Activated CD8-positive, alpha-beta memory T cell treated with anti-CD3 and anti-CD28 coated beads, Interleukin-2, amount 50 U/mL, for 48 hours (primary cell): ENCODE measurements around the gene TMEM273.

Experiments
- DNase-seq: peaks from one replicate; pipeline ENCODE4 v3.0.0-alpha.2; 2020

The TMEM273 gene

DNA sequence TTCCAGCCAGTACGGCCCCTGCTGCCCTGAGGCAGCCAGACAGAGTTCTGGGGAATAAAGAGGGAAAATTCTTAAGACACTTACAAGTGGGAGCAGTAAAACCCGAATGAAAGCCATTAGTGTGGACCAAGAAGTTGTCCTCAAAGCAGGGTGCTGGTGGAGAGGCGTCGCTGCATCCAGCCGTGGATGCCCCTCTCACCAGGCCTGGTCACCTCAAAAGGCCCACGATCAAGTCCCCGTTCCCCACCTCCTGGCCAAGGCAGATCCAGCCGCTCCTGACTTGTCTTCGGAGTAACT, 73.5 kb downstream of the TMEM273 start:
- no peak for DNase-seq

DNA sequence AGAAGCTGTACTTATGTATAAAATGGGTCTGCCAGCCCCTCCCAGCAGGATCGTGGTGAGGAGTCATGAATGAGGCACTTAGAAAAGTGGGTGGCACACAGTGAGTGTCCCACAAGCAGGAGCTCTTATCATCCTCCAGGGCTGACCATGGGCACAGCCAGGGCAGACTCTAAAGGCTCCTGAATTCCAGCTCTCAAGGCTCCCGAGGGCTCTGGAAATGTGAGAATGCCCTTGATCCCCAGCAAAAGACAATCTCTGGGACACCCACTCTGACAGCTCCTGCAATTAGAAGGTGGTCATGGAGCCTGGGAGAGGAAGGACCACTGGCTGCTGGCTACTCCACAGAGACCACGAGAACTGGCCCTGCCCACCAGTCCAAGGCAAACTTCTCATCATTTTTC, 74.5 kb downstream of the TMEM273 start:
- DNase-seq, result peak; percentile 32

DNA sequence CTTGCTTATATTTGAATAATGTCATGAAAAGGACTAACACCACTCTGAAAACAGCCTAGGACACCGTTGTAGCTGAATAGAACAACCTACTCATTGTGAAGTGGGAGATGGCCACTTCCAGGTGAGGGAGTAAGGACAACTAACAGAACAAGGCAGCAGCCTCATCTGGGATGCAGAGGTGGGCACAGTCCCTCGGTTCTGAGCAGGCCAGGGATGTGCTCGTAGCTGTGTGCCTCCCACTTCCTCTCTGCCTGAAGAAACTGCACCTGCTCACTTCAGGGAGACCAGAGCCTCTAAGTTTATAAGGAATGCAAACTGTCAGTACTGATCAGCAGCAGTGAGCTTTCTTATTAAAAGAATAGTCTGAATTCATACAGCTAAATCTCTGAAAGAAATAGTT, 75.3 kb downstream of the TMEM273 start:
- DNase-seq, result peak; percentile 38

DNA sequence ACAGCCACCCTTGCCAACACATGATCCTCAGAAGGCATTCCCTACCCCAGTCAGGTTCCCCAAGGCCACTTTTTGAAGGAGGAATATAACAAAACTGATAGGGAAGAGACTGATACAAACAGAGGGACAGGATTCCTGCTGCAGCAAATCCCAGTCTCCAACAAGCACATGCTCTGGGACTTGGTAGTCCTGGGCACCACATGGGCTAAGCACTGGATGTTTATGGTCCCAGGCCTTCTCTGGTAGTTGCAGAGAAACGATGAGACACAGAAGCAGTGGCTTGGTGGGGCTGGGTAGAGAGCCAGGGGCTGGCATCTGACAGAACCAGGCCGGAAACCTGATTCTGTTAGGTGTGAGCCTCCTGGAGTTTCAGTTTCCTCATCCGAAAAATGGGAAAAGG, 76.1 kb downstream of the TMEM273 start:
- no peak for DNase-seq

DNA sequence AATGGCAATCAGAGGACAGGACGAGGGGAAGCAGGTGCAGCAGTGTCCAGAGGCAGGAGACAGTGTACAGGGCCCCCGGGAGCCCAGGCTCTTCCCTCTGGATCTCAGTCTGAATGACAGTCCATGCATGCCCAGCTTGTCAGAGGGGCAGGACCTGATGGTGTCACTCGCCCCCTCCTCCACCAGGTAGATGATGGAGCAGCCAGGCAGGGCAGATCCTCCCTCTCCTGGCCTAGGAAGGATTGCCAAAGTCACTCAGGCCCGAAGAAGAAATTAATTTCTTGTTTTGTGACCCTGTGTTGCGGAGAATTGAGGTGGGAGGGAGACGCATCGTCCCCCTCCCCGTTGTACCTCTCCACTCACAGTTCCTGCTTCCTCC, 76.9 kb downstream of the TMEM273 start:
- no peak for DNase-seq

DNA sequence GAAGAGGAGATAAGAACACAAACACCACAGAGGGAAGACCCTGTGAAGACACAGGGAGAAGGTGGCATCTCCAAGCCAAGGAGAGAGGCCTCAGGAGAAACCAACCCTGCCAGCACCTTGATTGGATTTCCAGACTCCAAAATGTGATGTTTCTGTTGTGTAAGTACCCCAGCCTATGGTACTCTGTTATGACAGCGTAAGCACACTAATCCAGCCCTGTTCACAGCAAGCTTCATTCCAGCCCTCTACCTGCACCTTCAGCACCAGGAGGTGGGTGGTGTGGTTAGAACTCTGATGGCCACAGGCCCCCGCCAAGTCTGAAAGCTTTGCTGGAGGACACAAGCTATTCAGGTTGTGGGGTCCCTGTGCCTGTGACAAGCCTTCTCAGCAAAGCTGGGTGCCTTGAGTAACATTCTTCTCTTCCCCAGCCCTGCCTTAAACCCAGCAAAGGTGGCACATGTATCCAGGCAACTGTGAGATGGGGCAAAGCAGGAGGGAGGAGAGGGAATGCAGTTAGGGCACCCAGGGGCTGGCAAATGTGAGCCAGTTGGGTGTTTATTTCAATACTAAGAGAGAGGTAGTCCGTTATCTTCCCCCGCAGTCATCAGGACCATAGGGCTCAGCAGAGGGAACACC, 77.4 kb downstream of the TMEM273 start:
- no peak for DNase-seq

DNA sequence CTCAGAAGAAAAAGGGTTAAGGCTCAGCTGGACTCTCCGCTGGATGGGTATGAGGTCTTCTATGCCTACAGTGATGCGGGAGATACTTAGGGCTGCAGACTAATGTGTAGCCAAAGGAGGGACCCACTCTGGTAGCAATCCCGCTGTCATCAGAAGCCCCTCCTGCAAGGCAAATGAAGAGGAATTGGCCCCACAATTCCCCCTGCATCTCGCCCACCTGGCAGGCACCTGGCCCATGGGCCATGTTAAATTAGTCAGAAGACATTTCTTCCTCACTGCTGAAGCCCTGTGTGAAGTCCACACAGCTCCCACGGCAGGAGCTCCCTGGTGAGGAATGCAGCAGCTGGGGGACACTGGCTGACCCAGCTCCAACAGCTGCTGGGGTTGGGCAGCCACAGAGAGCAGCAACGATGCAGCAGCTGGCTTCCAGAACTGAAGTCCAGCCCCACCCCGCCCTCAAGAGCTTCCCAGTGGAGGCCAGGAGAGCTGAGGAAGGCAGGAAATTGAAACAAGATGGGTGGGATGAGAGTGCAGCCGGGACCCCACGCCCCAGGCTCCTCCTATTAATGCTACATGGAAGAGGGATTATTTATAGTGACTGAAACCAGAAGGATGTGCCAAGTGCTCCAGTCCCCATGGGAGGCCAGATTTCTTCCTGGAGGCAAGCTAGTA, 78.4 kb downstream of the TMEM273 start:
- peak; percentile 20 for DNase-seq

DNA sequence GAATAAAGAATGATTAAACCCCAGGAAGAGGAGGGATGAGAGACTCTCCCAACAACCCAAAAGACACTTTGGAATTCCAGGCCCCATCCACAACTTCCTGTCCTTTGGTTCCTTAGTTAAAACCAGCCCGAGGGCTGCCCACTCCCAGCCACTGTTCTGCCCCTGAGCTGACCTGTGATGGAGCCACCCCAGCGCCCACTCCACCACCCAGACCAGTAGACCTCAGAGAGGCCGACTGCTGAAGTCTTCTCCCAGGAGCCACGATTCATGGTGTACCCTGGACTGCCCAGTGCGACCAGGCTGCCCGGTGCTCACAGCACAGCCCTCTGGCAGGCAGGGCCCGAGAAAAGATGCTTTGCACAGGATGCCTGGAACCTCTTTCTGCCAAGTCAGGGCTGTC, 79.5 kb downstream of the TMEM273 start:
- peak; percentile 29 for DNase-seq

DNA sequence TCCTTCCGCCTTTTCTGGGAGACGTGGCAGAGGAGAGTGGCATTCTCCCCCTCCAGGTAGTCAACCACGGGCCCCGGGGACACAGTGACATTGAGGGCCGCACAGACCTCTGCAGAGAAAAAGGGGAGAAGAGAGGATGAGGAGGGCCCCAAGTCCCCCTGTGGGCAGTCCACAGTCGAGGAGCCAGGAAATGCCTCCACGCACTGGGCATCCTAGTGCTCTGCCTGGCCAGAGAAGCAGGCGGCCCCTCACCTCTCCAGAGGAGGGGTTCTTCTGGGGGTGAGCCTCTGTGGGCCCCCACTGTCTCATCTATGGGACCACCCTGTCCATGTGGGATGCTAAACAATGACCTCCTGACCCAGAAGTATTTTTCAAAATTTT, 80.3 kb downstream of the TMEM273 start:
- DNase-seq, result peak; percentile 28

DNA sequence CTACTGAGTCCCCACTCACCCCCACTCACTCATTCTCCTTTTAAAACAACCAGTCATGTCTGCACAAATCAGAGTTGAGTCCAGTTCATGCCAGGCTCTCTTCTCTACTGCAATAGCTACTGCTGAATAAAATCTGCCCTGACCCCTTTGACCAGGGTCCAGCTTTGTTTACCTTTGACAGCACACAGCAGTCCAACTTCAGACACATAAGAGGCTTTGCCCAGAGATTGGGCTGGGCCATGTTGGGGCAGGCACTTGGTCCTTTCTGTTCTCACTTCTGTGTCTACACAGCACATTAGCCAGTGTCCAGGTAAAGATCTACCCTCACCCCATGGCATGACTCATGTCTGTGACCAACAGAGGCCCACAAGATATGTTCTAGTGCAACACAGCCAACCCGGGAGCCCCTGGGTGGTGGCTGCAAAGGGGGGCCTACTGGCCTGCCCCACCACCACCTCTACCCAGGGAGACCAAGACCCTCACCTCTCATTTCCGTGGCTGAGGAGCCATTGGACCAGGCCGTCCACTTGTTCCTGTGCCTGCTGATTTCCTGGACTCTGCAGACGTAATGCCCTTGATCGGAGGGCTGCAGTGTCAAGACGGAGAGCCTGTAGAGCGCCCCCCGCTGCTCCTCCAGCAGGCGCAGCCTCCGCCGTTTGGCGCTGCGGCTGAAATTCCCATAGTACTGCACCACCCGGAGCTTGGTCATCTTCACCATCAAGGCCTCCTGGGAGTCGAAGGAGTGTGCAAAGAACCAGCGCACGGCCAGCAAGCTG, 80.9 kb downstream of the TMEM273 start:
- DNase-seq, result no peak

DNA sequence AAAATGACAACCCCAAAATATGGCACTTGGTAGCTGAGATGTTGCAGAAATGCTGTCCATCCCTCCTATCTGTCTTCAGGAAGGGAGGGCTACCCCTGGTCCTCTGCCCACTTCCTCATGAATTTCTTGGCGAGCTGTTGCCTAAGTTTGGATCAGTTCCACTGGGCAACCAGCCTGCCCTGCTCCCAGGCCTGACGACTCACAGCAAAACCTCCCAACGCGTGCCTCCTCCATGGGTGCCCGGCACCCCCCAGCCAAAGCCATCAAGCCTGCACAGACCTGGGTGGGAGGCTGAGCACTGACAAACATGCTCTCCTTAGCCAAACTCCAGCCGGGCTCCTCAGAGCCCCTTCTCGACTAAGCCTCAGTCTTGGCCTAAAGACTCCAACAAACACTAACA, 81.7 kb downstream of the TMEM273 start:
- no peak for DNase-seq

DNA sequence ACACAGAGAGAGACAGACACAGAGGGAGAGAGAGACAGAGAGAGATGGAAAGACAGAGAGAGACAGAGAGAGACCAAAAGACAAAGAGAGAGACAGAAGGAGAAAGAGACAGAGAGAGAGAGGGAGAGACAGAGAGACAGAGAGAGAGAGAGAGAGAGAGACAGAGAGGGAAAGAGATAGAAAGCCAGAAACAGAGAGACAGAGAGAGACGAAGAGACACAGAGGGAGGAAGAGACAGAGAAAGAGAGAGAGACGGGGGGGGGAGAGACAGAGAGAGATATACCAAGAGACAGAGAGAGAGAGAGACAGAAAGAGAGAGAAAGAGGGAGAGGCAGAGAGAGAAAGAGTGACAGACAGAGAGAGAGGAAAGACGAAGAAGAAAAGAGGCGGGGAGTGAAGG, 83.1 kb downstream of the TMEM273 start:
- no peak for DNase-seq
